K562 (cell line): Measurements from ENCODE around the gene FAM161A. TPM values are rescaled to one million over a fixed set of nuclear protein-coding genes. Genes with fewer than 3 reads are reported as not detected.

Source experiments
- ARID2 ChIP-seq: fragments of 450-650 bp; IDR thresholded peaks from 2 replicates; pipeline ENCODE4 v1.6.1; 2017; ENCODE audit warnings: antibody characterized with exemption, mild to moderate bottlenecking
- ARID3A ChIP-seq: IDR thresholded peaks from 2 replicates; pipeline ENCODE4 v1.6.1; 2012; ENCODE audit warnings: low read depth, low read length, improper control_type of control experiment, borderline replicate concordance
- BCLAF1 ChIP-seq, 2 experiments: fragments of 450-650 bp in 1 of 2; IDR thresholded peaks; 2 replicates each; pipeline ENCODE4 v1.6.1; 2011 to 2017; ENCODE audit warnings: low read depth in 2 of 2, antibody characterized with exemption in 1 of 2, borderline replicate concordance in 1 of 2, low read length in 1 of 2, mild to moderate bottlenecking in 1 of 2, mixed read lengths in 1 of 2; ENCODE audit not compliant: control insufficient read depth in 1 of 2
- BCOR ChIP-seq: fragments of 450-650 bp; IDR thresholded peaks from 2 replicates; pipeline ENCODE4 v1.6.1; 2016
- CBX3 ChIP-seq, 2 experiments: IDR thresholded peaks; 1 replicate in 1 of 2; 2 replicates in 1 of 2; pipeline ENCODE4 v1.6.1; 2012; ENCODE audit warnings: inconsistent platforms in 2 of 2, low read length in 2 of 2, borderline replicate concordance in 1 of 2, control low read depth in 1 of 2
- ETV6 ChIP-seq, 3 experiments: fragments of 150-350 bp in 1 of 3; sonication (generic) in 1 of 3; formaldehyde crosslinking in 1 of 3; IDR thresholded peaks; 2 replicates each; pipeline versions ENCODE4 v1.6.1 to v1.8.0; 2014 to 2022; ENCODE audit warnings: borderline replicate concordance in 2 of 3, low read depth in 2 of 3, antibody characterized with exemption in 1 of 3, low read length in 1 of 3, mild to moderate bottlenecking in 1 of 3, missing genetic modification reagents in 1 of 3
- HDAC2 ChIP-seq: fragments of 450-650 bp; IDR thresholded peaks from 2 replicates; pipeline ENCODE4 v1.6.1; 2016; ENCODE audit warnings: mild to moderate bottlenecking
- HMG20B ChIP-seq: fragments of 250-450 bp; sonication (Bioruptor Pico); IDR thresholded peaks from 2 replicates; pipeline ENCODE4 v1.5.0; 2021; ENCODE audit warnings: mild to moderate bottlenecking
- HOMEZ ChIP-seq: fragments of 250-450 bp; sonication (Bioruptor Pico); IDR thresholded peaks from 2 replicates; pipeline ENCODE4 v1.4.0; 2020; ENCODE audit warnings: mild to moderate bottlenecking, moderate library complexity
- MCM3 ChIP-seq: fragments of 450-650 bp; IDR thresholded peaks from 2 replicates; pipeline ENCODE4 v1.6.1; 2016
- MTF1 ChIP-seq: fragments of 250-450 bp; sonication (Bioruptor Pico); IDR thresholded peaks from 2 replicates; pipeline ENCODE4 v1.9.0; 2021; ENCODE audit warnings: moderate library complexity, mild to moderate bottlenecking, inconsistent platforms, borderline replicate concordance
- PRMT5 ChIP-seq: sonication (generic); formaldehyde crosslinking; IDR thresholded peaks from 2 replicates; pipeline ENCODE4 v1.5.0; 2020; ENCODE audit warnings: missing genetic modification reagents
- SETDB1 ChIP-seq: IDR thresholded peaks from one replicate; pipeline ENCODE4 v1.6.1; 2012; ENCODE audit warnings: low read length, control low read depth, inconsistent platforms
- SRSF1 ChIP-seq: fragments of 200-400 bp; formaldehyde crosslinking; IDR thresholded peaks from 2 replicates; pipeline ENCODE4 v1.6.1; 2017; ENCODE audit warnings: mild to moderate bottlenecking, low read depth, low read length, moderate library complexity
- STAT5B ChIP-seq: fragments of 250-450 bp; sonication (Bioruptor Pico); IDR thresholded peaks from 2 replicates; pipeline ENCODE4 v1.8.0; 2021; ENCODE audit warnings: mild to moderate bottlenecking, inconsistent platforms
- STAT6 ChIP-seq: sonication (generic); formaldehyde crosslinking; IDR thresholded peaks from 2 replicates; pipeline ENCODE4 v1.8.1; 2023; ENCODE audit warnings: mild to moderate bottlenecking, missing genetic modification reagents
- YBX1 ChIP-seq: fragments of 450-650 bp; IDR thresholded peaks from 2 replicates; pipeline ENCODE4 v1.7.1; 2016; ENCODE audit warnings: mild to moderate bottlenecking
- ZBTB7A ChIP-seq: IDR thresholded peaks from 2 replicates; pipeline ENCODE4 v1.6.1; 2011; ENCODE audit warnings: low read depth, mild to moderate bottlenecking, low read length, moderate library complexity, borderline replicate concordance; ENCODE audit not compliant: control insufficient read depth
- polyA plus RNA-seq, 8 experiments: library from polyadenylated mRNA; depleted of rRNA in 4 of 8; stranded (reverse) in 5 of 8; unstranded in 3 of 8; fragments of >200 nt; fragmentation: Nextera tagmentation in 2 of 8; fragmentation: Illumina TruSeq in 1 of 8; extraction: Ambion mirVana in 2 of 8; extraction: Trizol in 1 of 8; gene quantifications; 2 replicates each; pipeline versions ENCODE4 v1.2.1 to v1.2.3, GENCODE V29; 2011 to 2014; ENCODE audit warnings: inconsistent platforms in 1 of 8, missing spikeins in 1 of 8
- total RNA-seq, 7 experiments: library from RNA; depleted of rRNA in 6 of 7; stranded (reverse); fragments of >200 nt in 6 of 7; fragmentation: Illumina TruSeq in 2 of 7; extraction: Trizol in 2 of 7; gene quantifications; 2 replicates each; pipeline versions ENCODE4 v1.2.1 to v1.2.3, GENCODE V29; 2011 to 2021; ENCODE audit warnings: low replicate concordance in 1 of 7

The FAM161A gene
- total and polyA plus RNA-seq, 9 of the 15 experiments (the other 6 are each of a cell fraction or from before 2014, with no cell fraction given), result 0.27 to 1.4 (median 0.80) TPM

GRCh38 chr2:61888267-61889055 lies 34.6 kb upstream of the FAM161A start, which contains the start of gene CCT4 (continued):
- TF ChIP-seq CBX3 (IDR thresholded peaks at IDR 0.05; ENCODE audit: borderline replicate concordance in 1 of 2, low read length in 2 of 2), result no peak
- no peak for TF ChIP-seq SETDB1
- no peak for TF ChIP-seq ARID2
- peak; percentile 86; the same call in 1 of the 2 replicates for TF ChIP-seq SRSF1
- no peak for TF ChIP-seq STAT5B (CRISPR knock-in tag)
- TF ChIP-seq BCOR, result no peak
- no peak for TF ChIP-seq ETV6 (IDR thresholded peaks at IDR 0.05; ENCODE audit: borderline replicate concordance in 1 of 2, low read depth in 2 of 2, low read length in 1 of 2)
- TF ChIP-seq ETV6 (CRISPR knock-in tag; IDR thresholded peaks at IDR 0.05; ENCODE audit: borderline replicate concordance), result no peak
- no peak for TF ChIP-seq STAT6 (CRISPR knock-in tag)
- TF ChIP-seq HMG20B, result no peak
- no peak for TF ChIP-seq PRMT5
- TF ChIP-seq MCM3, result no peak
- no peak for TF ChIP-seq BCLAF1 (IDR thresholded peaks at IDR 0.05; ENCODE audit: borderline replicate concordance in 1 of 2, control insufficient read depth in 1 of 2, low read depth in 2 of 2, low read length in 1 of 2)
- TF ChIP-seq ARID3A, result no peak
- TF ChIP-seq HOMEZ (CRISPR knock-in tag), result no peak
- TF ChIP-seq YBX1, result no peak
- TF ChIP-seq HDAC2, result no peak
- peak; percentile 62; the same call in 1 of the 2 replicates for TF ChIP-seq ZBTB7A
- no peak for TF ChIP-seq MTF1 (CRISPR knock-in tag)
